Epithelial cell of proximal tubule (primary cell): Measurements from ENCODE around the gene MARF1. TPM values are rescaled to one million over a fixed set of nuclear protein-coding genes. Genes with fewer than 3 reads are reported as not detected.

Experiments used
- DNase-seq: peaks from one replicate; pipeline ENCODE4 v3.0.0-alpha.2; 2011; ENCODE audit warnings: low read depth
- H3K4me3 ChIP-seq: 2 replicates; pipeline ENCODE4 v1.5.1; 2011; ENCODE audit warnings: low read depth, mild to moderate bottlenecking, low read length
- CTCF ChIP-seq: conservative IDR thresholded peaks from 2 replicates; pipeline ENCODE4 v1.5.1; 2012; ENCODE audit warnings: low read depth, mild to moderate bottlenecking, low read length
- total RNA-seq: library from RNA; depleted of rRNA; stranded (reverse); fragments of >200 nt; gene quantifications from 2 replicates; pipeline ENCODE4 v1.2.3, GENCODE V29; 2015

Gene MARF1
- total RNA-seq, 1 donor from 2014 or later = 9.5 TPM

- H3K4me3 ChIP-seq = no peak overlapping the region
- no peak for DNase-seq
- no peak for TF ChIP-seq CTCF
Measured at GRCh38 chr16:15567823-15568222, 75.1 kb downstream of the MARF1 start.

- DNase-seq = no peak
- H3K4me3 ChIP-seq = no peak overlapping the region
- no peak for TF ChIP-seq CTCF
Measured at GRCh38 chr16:15566095-15566494, 76.9 kb downstream of the MARF1 start.

- H3K4me3 ChIP-seq = no peak overlapping the region
- TF ChIP-seq CTCF = no peak
Measured at GRCh38 chr16:15564604-15565339, 78.2 kb downstream of the MARF1 start.

GRCh38 chr16:15559176-15559575 is 83.8 kb downstream of the MARF1 start:
- DNase-seq = no peak
- no peak overlapping the region for H3K4me3 ChIP-seq
- no peak for TF ChIP-seq CTCF

More at GRCh38 chr16:15564604-15565339, 78.2 kb downstream of the MARF1 start:
- DNase-seq = no peak

GRCh38 chr16:15557258-15557657 is 85.7 kb downstream of the MARF1 start:
- no peak for TF ChIP-seq CTCF
- DNase-seq = no peak
- no peak overlapping the region for H3K4me3 ChIP-seq

- DNase-seq = no peak
- TF ChIP-seq CTCF = no peak
- H3K4me3 ChIP-seq = no peak overlapping the region
Measured at GRCh38 chr16:15556130-15556529, 86.8 kb downstream of the MARF1 start.
